ENCODE measurements around the gene DDHD1.
"Not testable (repeated sequence)": the region's sequence is repeated elsewhere in the genome, so short reads cannot be mapped to it uniquely, and the experiment has no call there.

DDHD1 gene

GRCh38 chr14:53152887-53153701, at the start of gene DDHD1:
TSS of gene DDHD1 (minus strand) at chr14:53153323. CDS start at chr14:53153098, 225 bp downstream.
- DNase-seq (ENCODE audit: low spot score): peak; percentile 85

GRCh38 chr14:53195949-53196348, 42.8 kb upstream of the DDHD1 start:
- DNase-seq (ENCODE audit: low spot score): no peak

- no peak for DNase-seq (ENCODE audit: low spot score)
Observed at GRCh38 chr14:53193193-53193592, 40.1 kb upstream of the DDHD1 start.

- DNase-seq (ENCODE audit: low spot score): no peak
Observed at GRCh38 chr14:53192052-53192760, 39.1 kb upstream of the DDHD1 start.

GRCh38 chr14:53190938-53191337, 37.8 kb upstream of the DDHD1 start:
- DNase-seq (ENCODE audit: low spot score): no peak

- DNase-seq (ENCODE audit: low spot score): no peak
Observed at GRCh38 chr14:53187921-53188463, 34.9 kb upstream of the DDHD1 start.

GRCh38 chr14:53186532-53186931, 33.4 kb upstream of the DDHD1 start:
- no peak for DNase-seq (ENCODE audit: low spot score)

GRCh38 chr14:53183611-53184010, 30.5 kb upstream of the DDHD1 start:
- no peak for DNase-seq (ENCODE audit: low spot score)

GRCh38 chr14:53183056-53183455, 29.9 kb upstream of the DDHD1 start:
- no peak for DNase-seq (ENCODE audit: low spot score)

GRCh38 chr14:53181463-53182081, 28.4 kb upstream of the DDHD1 start:
- DNase-seq (ENCODE audit: low spot score): peak; percentile 36

- DNase-seq (ENCODE audit: low spot score): peak; percentile 55
Observed at GRCh38 chr14:53180272-53181221, 27.4 kb upstream of the DDHD1 start.

- not testable (repeated sequence) for DNase-seq (ENCODE audit: low spot score)
Observed at GRCh38 chr14:53179486-53180005, 26.4 kb upstream of the DDHD1 start.

- DNase-seq (ENCODE audit: low spot score): no peak
Observed at GRCh38 chr14:53175375-53175774, 22.3 kb upstream of the DDHD1 start.

- DNase-seq (ENCODE audit: low spot score): no peak
Observed at GRCh38 chr14:53174918-53175317, 21.8 kb upstream of the DDHD1 start.

- DNase-seq (ENCODE audit: low spot score): no peak
Observed at GRCh38 chr14:53168786-53169185, 15.7 kb upstream of the DDHD1 start.

GRCh38 chr14:53167602-53168328, 14.6 kb upstream of the DDHD1 start:
- no peak for DNase-seq (ENCODE audit: low spot score)

GRCh38 chr14:53161758-53162435, 8.8 kb upstream of the DDHD1 start:
- DNase-seq (ENCODE audit: low spot score): no peak

- no peak for DNase-seq (ENCODE audit: low spot score)
Observed at GRCh38 chr14:53156238-53156637, 3.1 kb upstream of the DDHD1 start.

GRCh38 chr14:53153702-53154112, 584 bp upstream of the DDHD1 start:
- no peak for DNase-seq (ENCODE audit: low spot score)

Measured in CD4-positive, alpha-beta T cell treated with Interleukin-15 for 4 hours (primary cell).